Activated B cell treated with CpG ODN at 0.5 μM for 24 hours (primary cell): Measurements from ENCODE around the gene ZAR1. TPM values are rescaled to one million over a fixed set of nuclear protein-coding genes. Genes with fewer than 3 reads are reported as not detected.

Experiments
- ATAC-seq: fragments of 200-7000 bp; cut with Tn5 transposase; one replicate; pipeline ENCODE4 v1.10.0; 2021; ENCODE audit warnings: low read depth, mild to moderate bottlenecking, moderate library complexity
- CTCF ChIA-PET: fragments of 350-600 bp; sonication (Branson Sonifier 250); formaldehyde crosslinking; loops from one replicate; lab custom pipeline; 2021; ENCODE audit warnings: antibody characterized with exemption; lab: Charles Lee
- POLR2A ChIA-PET: fragments of 350-600 bp; sonication (Branson Sonifier 250); formaldehyde crosslinking; loops from one replicate; lab custom pipeline; 2021; ENCODE audit warnings: antibody characterized with exemption; lab: Charles Lee
- DNase-seq: peaks from one replicate; pipeline ENCODE4 v3.0.0; 2022
- H3K27ac Mint-ChIP-seq: one replicate; pipeline ENCODE4 v1.8.0; 2020; ENCODE audit warnings: mixed read lengths
- H3K27me3 Mint-ChIP-seq: one replicate; pipeline ENCODE4 v1.8.0; 2021; ENCODE audit warnings: mixed read lengths
- H3K36me3 Mint-ChIP-seq: one replicate; pipeline ENCODE4 v1.8.0; 2021; ENCODE audit warnings: low read depth, mixed read lengths
- H3K4me1 Mint-ChIP-seq: one replicate; pipeline ENCODE4 v1.8.0; 2021; ENCODE audit warnings: mixed read lengths
- H3K4me3 Mint-ChIP-seq: one replicate; pipeline ENCODE4 v1.8.0; 2020; ENCODE audit warnings: mild to moderate bottlenecking, mixed read lengths
- H3K9me3 Mint-ChIP-seq: one replicate; pipeline ENCODE4 v1.8.0; 2020; ENCODE audit warnings: mixed read lengths
- intact Hi-C: fragments of 100-400 bp; cut with micrococcal nuclease; formaldehyde crosslinking; loops from one replicate; pipeline ENCODE4 v1.15.1; 2024
- total RNA-seq: library from RNA; stranded (reverse); gene quantifications from 2 replicates; pipeline ENCODE4 v1.2.3, GENCODE V29; 2022
- TF ChIP-seq, protein P1 (sequence below): fragments of 200-600 bp; IDR thresholded peaks from one replicate; pipeline ENCODE4 v1.8.0; 2022; ENCODE audit warnings: antibody characterized with exemption, mild to moderate bottlenecking

ZAR1 gene
- total RNA-seq, 1 donor from 2014 or later, result not detected

- Mint-ChIP-seq H3K4me3 (no peak overlapping the region), H3K36me3 (peaks cover 84% of the 10 kb centered on the region), H3K4me1 (no peaks in the 10 kb centered on the region), H3K9me3 (no peaks in the 10 kb centered on the region), H3K27me3 (no peaks in the 10 kb centered on the region), H3K27ac (no peak overlapping the region)
- CTCF ChIA-PET, result interaction anchor here (1.5 kb wide), 1 partner anchor 52 kb away, joined by 6 read pairs; no protein-coding TSS in a partner anchor
- DNase-seq (no peak), ATAC-seq (no peak)
- intact Hi-C loops, result no loop called here
- TF ChIP-seq, protein P1, sequence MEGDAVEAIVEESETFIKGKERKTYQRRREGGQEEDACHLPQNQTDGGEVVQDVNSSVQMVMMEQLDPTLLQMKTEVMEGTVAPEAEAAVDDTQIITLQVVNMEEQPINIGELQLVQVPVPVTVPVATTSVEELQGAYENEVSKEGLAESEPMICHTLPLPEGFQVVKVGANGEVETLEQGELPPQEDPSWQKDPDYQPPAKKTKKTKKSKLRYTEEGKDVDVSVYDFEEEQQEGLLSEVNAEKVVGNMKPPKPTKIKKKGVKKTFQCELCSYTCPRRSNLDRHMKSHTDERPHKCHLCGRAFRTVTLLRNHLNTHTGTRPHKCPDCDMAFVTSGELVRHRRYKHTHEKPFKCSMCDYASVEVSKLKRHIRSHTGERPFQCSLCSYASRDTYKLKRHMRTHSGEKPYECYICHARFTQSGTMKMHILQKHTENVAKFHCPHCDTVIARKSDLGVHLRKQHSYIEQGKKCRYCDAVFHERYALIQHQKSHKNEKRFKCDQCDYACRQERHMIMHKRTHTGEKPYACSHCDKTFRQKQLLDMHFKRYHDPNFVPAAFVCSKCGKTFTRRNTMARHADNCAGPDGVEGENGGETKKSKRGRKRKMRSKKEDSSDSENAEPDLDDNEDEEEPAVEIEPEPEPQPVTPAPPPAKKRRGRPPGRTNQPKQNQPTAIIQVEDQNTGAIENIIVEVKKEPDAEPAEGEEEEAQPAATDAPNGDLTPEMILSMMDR, result no peak
- POLR2A ChIA-PET, result no interaction called here
Observed at GRCh38 chr4:48526406-48526805, 36.4 kb downstream of the ZAR1 start.

DNA sequence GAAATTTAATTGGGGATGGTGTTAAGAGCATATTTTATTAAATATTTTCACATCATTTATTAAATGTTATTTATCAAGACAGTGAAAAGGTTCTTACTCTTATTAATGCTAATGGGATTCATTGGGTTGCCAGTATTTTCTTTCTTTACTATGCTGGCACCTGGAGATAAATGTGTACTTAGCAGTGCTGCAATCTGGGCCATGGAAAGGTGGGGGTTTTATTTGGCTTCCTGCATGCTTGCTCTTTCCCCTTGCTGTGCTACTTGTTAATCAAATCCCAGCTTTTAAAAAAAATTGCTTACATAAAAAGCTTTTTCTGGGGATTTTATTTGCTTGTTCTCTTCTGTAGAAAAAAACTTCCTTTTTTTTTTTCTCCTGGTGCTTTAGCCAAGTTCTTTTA lies 48.3 kb downstream of the ZAR1 start:
- intact Hi-C loops, result no loop called here
- Mint-ChIP-seq H3K27me3 (no peaks in the 10 kb centered on the region), H3K27ac (no peak overlapping the region), H3K36me3 (peaks cover 76% of the 10 kb centered on the region), H3K4me3 (no peak overlapping the region), H3K4me1 (no peaks in the 10 kb centered on the region), H3K9me3 (no peaks in the 10 kb centered on the region)
- CTCF ChIA-PET, result interaction anchor here (0.6 kb wide), 1 partner anchor 422 kb away, joined by 3 read pairs; no protein-coding TSS in a partner anchor
- DNase-seq (no peak), ATAC-seq (no peak)
- POLR2A ChIA-PET, result interaction anchor here (0.6 kb wide), 1 partner anchor 11 kb away, joined by 3 read pairs; no protein-coding TSS in a partner anchor
- TF ChIP-seq, protein P1, result no peak

- H3K9me3 Mint-ChIP-seq, result no peaks in the 10 kb centered on the region
- ChIA-PET POLR2A (no interaction called here), CTCF (no interaction called here)
- peaks cover 75% of the 10 kb centered on the region for H3K36me3 Mint-ChIP-seq
- no peak overlapping the region for H3K4me3 Mint-ChIP-seq
- H3K4me1 Mint-ChIP-seq, result no peaks in the 10 kb centered on the region
- no peak for DNase-seq
- ATAC-seq, result no peak
- H3K27ac Mint-ChIP-seq, result no peak overlapping the region
- H3K27me3 Mint-ChIP-seq, result no peaks in the 10 kb centered on the region
- TF ChIP-seq, protein P1, result no peak
- intact Hi-C loops, result no loop called here
Observed at GRCh38 chr4:48539597-48539996, 49.5 kb downstream of the ZAR1 start.

DNA sequence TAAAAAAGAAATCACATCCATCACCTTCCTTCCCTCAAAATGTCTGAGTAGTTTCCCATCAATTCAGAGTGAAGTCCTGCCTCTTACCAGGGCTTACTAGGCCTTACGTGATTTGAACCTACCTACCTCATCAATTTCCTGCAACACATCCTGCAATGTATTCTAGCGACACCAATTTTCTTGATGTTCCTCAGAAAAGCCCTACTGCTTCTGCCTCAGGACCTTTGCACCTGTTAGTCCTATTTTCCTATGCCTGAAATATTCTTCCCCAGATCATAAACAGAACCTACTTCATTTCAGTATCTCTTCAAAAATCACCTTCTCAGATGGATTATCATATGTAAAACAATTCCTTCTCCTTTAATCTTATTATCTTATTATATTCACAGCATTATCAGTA lies 52.8 kb downstream of the ZAR1 start:
- CTCF ChIA-PET, result no interaction called here
- TF ChIP-seq, protein P1, result no peak
- POLR2A ChIA-PET, result no interaction called here
- Mint-ChIP-seq H3K4me3 (no peak overlapping the region), H3K4me1 (no peaks in the 10 kb centered on the region), H3K27ac (no peak overlapping the region), H3K9me3 (no peaks in the 10 kb centered on the region), H3K27me3 (no peaks in the 10 kb centered on the region), H3K36me3 (peaks cover 74% of the 10 kb centered on the region)
- intact Hi-C loops, result no loop called here
- ATAC-seq, result no peak
- DNase-seq, result no peak

DNA sequence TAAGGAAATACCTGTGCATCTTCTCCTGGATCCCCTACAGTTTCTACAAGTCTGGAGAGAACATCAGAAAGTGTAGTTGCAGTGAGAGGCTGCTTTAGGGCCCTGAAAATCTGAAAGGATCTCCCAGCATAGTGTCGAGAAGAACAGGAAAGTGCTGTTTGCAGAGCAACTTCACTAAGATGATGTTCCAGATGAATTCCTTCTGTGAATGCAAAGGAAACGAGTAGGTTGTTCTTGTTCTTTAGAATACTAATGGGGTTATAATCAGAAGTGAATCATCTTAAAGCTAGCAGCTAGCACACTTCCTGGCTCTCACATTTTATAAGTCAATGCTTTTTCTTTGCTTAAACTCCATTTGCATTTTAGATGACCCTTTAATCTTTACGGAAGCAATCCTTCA lies 53.7 kb downstream of the ZAR1 start:
- no peak for ATAC-seq
- no peak overlapping the region for H3K4me3 Mint-ChIP-seq
- H3K36me3 Mint-ChIP-seq, result peaks cover 79% of the 10 kb centered on the region
- H3K27ac Mint-ChIP-seq, result no peak overlapping the region
- ChIA-PET POLR2A (no interaction called here), CTCF (no interaction called here)
- no peak for DNase-seq
- no peaks in the 10 kb centered on the region for H3K27me3 Mint-ChIP-seq
- H3K4me1 Mint-ChIP-seq, result no peaks in the 10 kb centered on the region
- intact Hi-C loops, result no loop called here
- H3K9me3 Mint-ChIP-seq, result no peaks in the 10 kb centered on the region
- TF ChIP-seq, protein P1, result no peak

Other genes with a start within 250 kb of the ZAR1 start
- 8.7 and 8.8 TPM in 2 replicates for gene TEC, start 220.4 kb upstream of the ZAR1 start, total RNA-seq
- gene SLAIN2, start 148.7 kb upstream of the ZAR1 start, total RNA-seq, result 50.8 and 62.1 TPM in 2 replicates
- not detected in 2 replicates for gene SLC10A4, start 6.9 kb upstream of the ZAR1 start, total RNA-seq